Calu3 (cell line): ENCODE measurements around the gene GRM7. TPM values are rescaled to one million over a fixed set of nuclear protein-coding genes. Genes with fewer than 3 reads are reported as not detected.

Experiments
- BruUV-seq: library from RNA; stranded (reverse); fragments of 400-500 nt; replicated peaks from 2 replicates; lab custom pipeline; 2021; lab: Mats Ljungman, UMichigan
- CTCF ChIA-PET: fragments of 300-600 bp; sonication (Branson Sonifier 250); formaldehyde crosslinking; loops from one replicate; lab custom pipeline; 2022; ENCODE audit warnings: antibody characterized with exemption; lab: Charles Lee
- DNase-seq: peaks from one replicate; pipeline ENCODE4 v3.0.0; 2022
- H3K27ac Mint-ChIP-seq: one replicate; pipeline ENCODE4 v1.8.0; 2022; ENCODE audit warnings: mixed read lengths; ENCODE audit not compliant: unreplicated experiment
- H3K27me3 Mint-ChIP-seq: one replicate; pipeline ENCODE4 v1.8.0; 2022; ENCODE audit warnings: mixed read lengths; ENCODE audit not compliant: unreplicated experiment
- H3K36me3 Mint-ChIP-seq: one replicate; pipeline ENCODE4 v1.8.0; 2022; ENCODE audit warnings: mild to moderate bottlenecking, moderate library complexity, mixed read lengths; ENCODE audit not compliant: insufficient read depth, unreplicated experiment
- H3K4me1 Mint-ChIP-seq: one replicate; pipeline ENCODE4 v1.8.0; 2022; ENCODE audit warnings: mild to moderate bottlenecking, low read depth, mixed read lengths; ENCODE audit not compliant: unreplicated experiment
- H3K4me3 Mint-ChIP-seq: one replicate; pipeline ENCODE4 v1.8.0; 2022; ENCODE audit warnings: mild to moderate bottlenecking, low read depth, moderate library complexity, mixed read lengths; ENCODE audit not compliant: unreplicated experiment
- H3K9me3 Mint-ChIP-seq: one replicate; pipeline ENCODE4 v1.8.0; 2022; ENCODE audit warnings: low read depth, mixed read lengths; ENCODE audit not compliant: unreplicated experiment
- intact Hi-C: fragments of 100-400 bp; cut with micrococcal nuclease; formaldehyde crosslinking; loops from one replicate; pipeline ENCODE4 v1.10.0; 2022; ENCODE audit not compliant: unreplicated experiment
- total RNA-seq: library from RNA; stranded (reverse); gene quantifications from 2 replicates; pipeline ENCODE4 v1.2.3, GENCODE V29; 2022
- TF ChIP-seq, protein P1 (sequence below): fragments of 200-600 bp; IDR thresholded peaks from one replicate; pipeline ENCODE4 v1.8.0; 2022; ENCODE audit warnings: antibody characterized with exemption; ENCODE audit not compliant: unreplicated experiment

The GRM7 gene
- total RNA-seq, 1 experiment from 2014 or later = not detected

DNA sequence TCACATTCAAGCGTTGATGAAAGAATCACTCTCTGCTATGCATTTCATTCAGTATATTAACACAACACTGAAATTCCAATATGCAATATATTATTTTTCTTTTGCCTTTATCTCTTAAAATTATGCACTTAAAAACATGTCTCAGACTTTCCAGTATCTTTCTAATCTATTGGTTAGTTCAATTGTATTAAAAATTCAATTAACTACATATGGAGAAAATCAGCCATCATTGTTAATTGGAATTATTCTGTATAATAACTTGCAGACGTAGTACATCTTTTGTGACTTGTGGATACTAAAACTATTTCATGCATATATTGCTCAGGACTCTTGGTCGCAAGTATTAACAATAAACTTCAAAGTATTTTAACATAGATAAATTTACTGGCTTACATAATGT, 715.6 kb downstream of the GRM7 start:
- H3K4me3 Mint-ChIP-seq = no peak overlapping the region
- H3K9me3 Mint-ChIP-seq = peaks cover 2% of the 10 kb centered on the region
- no TSS peak for BruUV-seq
- H3K27ac Mint-ChIP-seq = no peak overlapping the region
- H3K4me1 Mint-ChIP-seq = no peaks in the 10 kb centered on the region
- DNase-seq = no peak
- intact Hi-C loops = no loop called here
- no peaks in the 10 kb centered on the region for H3K36me3 Mint-ChIP-seq
- no peaks in the 10 kb centered on the region for H3K27me3 Mint-ChIP-seq
- TF ChIP-seq, protein P1, sequence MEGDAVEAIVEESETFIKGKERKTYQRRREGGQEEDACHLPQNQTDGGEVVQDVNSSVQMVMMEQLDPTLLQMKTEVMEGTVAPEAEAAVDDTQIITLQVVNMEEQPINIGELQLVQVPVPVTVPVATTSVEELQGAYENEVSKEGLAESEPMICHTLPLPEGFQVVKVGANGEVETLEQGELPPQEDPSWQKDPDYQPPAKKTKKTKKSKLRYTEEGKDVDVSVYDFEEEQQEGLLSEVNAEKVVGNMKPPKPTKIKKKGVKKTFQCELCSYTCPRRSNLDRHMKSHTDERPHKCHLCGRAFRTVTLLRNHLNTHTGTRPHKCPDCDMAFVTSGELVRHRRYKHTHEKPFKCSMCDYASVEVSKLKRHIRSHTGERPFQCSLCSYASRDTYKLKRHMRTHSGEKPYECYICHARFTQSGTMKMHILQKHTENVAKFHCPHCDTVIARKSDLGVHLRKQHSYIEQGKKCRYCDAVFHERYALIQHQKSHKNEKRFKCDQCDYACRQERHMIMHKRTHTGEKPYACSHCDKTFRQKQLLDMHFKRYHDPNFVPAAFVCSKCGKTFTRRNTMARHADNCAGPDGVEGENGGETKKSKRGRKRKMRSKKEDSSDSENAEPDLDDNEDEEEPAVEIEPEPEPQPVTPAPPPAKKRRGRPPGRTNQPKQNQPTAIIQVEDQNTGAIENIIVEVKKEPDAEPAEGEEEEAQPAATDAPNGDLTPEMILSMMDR = no peak
- CTCF ChIA-PET = no interaction called here

DNA sequence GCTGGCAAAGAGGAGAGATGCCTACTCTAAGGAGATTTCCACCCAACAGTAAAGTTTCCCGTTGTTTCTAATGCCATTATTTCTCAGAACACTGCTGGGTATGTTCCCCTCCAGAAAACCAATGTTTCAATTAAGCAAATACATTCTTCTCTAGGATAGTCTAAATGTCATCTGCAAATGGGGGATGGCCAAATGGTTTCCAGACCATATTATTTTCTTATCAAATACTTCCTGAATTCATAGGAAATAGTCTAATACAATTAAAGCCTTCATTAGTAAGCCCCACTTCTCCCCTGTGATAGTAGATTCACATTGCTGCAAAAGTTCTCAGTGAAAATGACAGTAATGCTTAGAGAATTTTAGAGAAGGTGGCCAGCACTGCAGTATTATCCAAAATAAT, 716.6 kb downstream of the GRM7 start:
- Mint-ChIP-seq H3K4me1 (no peaks in the 10 kb centered on the region), H3K36me3 (no peaks in the 10 kb centered on the region), H3K27me3 (no peaks in the 10 kb centered on the region), H3K27ac (no peak overlapping the region), H3K9me3 (no peaks in the 10 kb centered on the region), H3K4me3 (no peak overlapping the region)
- CTCF ChIA-PET = no interaction called here
- TF ChIP-seq, protein P1 = no peak
- intact Hi-C loops = no loop called here
- DNase-seq = no peak
- BruUV-seq = no TSS peak

DNA sequence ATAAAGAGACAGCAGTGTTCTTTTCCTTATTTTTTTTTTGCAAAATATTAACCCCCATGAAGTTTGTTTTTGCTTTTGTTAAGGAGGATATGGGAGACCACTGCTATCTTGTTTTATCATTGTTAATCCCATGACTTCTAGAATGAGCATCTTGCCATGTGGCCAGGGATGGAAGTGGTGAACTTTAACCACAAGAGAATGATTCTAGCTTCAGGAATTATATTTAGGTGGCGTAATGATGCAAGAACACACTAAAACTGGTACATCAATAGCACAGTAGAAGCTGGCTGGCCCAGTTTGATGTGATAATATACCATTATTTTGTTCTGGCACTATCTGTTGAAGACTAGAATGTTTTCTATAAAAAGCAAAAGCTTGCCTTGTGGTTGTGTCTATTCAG, 720.9 kb downstream of the GRM7 start:
- Mint-ChIP-seq H3K4me3 (no peak overlapping the region), H3K27me3 (no peaks in the 10 kb centered on the region), H3K36me3 (no peaks in the 10 kb centered on the region), H3K4me1 (no peaks in the 10 kb centered on the region), H3K27ac (no peak overlapping the region), H3K9me3 (no peaks in the 10 kb centered on the region)
- CTCF ChIA-PET = no interaction called here
- BruUV-seq = no TSS peak
- TF ChIP-seq, protein P1 = no peak
- intact Hi-C loops = no loop called here
- DNase-seq = no peak

DNA sequence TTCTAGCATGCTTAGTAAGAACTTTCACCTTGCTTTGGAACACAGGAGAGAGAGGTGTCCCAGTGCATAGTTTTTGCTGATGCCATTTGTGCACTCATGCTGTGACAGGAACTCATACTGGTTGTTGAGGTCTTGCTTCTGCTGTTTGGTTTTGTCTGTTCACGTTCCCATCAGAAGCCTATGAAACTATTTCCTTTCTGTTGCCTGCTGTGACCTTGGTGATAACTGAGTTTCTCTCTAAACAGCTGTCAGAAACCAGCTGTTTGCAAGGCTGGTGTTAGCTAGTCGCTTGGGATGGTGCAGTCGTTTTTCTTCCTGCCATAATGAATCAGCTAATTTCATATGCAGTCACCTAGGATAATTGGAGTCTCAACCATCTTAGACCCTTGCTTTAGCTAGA, 724.1 kb downstream of the GRM7 start:
- H3K4me3 Mint-ChIP-seq = no peak overlapping the region
- TF ChIP-seq, protein P1 = no peak
- BruUV-seq = no TSS peak

More for the DNA sequence above, 724.1 kb downstream of the GRM7 start:
- Mint-ChIP-seq H3K27me3 (no peaks in the 10 kb centered on the region), H3K36me3 (no peaks in the 10 kb centered on the region), H3K9me3 (peaks cover 2% of the 10 kb centered on the region), H3K4me1 (no peaks in the 10 kb centered on the region), H3K27ac (no peak overlapping the region)
- CTCF ChIA-PET = no interaction called here
- DNase-seq = no peak
- intact Hi-C loops = no loop called here
